T-helper 1 cell treated with Interleukin-12 subunit alpha and Interleukin-12 subunit beta and Interleukin-4 antibody, amounts not matched to agents 30 ng/mL and 1 ng/mL, for 36 hours (primary cell): Measurements from ENCODE around the gene NAA60. TPM values are rescaled to one million over a fixed set of nuclear protein-coding genes. Genes with fewer than 3 reads are reported as not detected.

Source experiments
- intact Hi-C: fragments of 100-400 bp; cut with micrococcal nuclease; formaldehyde crosslinking; loops from one replicate; pipeline ENCODE4 v1.15.1; 2024
- total RNA-seq: library from RNA; stranded (reverse); gene quantifications from 2 replicates; pipeline ENCODE4 v1.2.3, GENCODE V29; 2022

Gene NAA60
- total RNA-seq, 1 donor from 2014 or later, result 53.7 TPM

DNA sequence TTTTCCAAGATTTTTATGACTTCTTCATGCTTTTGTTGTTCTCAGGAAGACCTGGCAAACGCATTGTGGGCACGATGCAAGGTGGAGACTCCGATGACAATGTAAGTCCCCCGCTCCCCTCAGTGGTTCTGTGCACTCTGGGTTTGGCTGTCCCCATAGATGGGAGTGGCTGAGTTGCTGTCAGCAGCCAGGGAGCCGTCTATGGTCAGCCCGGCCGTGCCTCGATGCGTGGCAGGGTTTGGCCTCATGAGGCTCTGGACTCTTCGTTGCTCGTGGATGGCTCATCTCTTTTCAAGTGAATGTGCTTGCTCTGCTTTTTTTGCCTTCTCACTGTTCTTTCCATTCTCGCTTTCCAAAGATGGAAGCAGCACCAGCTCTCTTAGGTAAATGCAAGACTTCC lies 89.3 kb downstream of the NAA60 start:
- intact Hi-C loops, result no loop called here

- intact Hi-C loops, result no loop called here
These were observed 90.6 kb downstream of the NAA60 start for GRCh38 chr16:3534126-3534525.

- intact Hi-C loops, result no loop called here
These were observed 92.8 kb downstream of the NAA60 start for GRCh38 chr16:3536271-3536731.

Other genes starting within 250 kb of the NAA60 start
- gene ZNF200, start 208.5 kb upstream of the NAA60 start, total RNA-seq, result 19.6 and 20.1 TPM in 2 replicates
- gene MEFV, start 187.0 kb upstream of the NAA60 start, total RNA-seq, result 0.32 TPM in 1 of 2 replicates, not detected in the other
- 23.1 and 25.0 TPM in 2 replicates for gene ZNF263, start 160.2 kb upstream of the NAA60 start, total RNA-seq
- 2.6 and 4.0 TPM in 2 replicates for gene TIGD7, start 138.2 kb upstream of the NAA60 start, total RNA-seq
- 43.8 and 47.2 TPM in 2 replicates for gene ZNF75A, start 138.2 kb upstream of the NAA60 start, total RNA-seq
- gene OR2C1, start 87.8 kb upstream of the NAA60 start, total RNA-seq, result not detected in 2 replicates
- gene ZSCAN32, start 42.7 kb upstream of the NAA60 start, total RNA-seq, result 18.8 and 22.1 TPM in 2 replicates
- gene ZNF174, start 42.5 kb upstream of the NAA60 start, total RNA-seq, result 11.3 and 12.6 TPM in 2 replicates
- gene ZNF597, start 176 bp upstream of the NAA60 start, total RNA-seq, result 2.8 and 3.0 TPM in 2 replicates
- not detected in 2 replicates for gene C16orf90, start 51.8 kb downstream of the NAA60 start, total RNA-seq
- 27.4 and 28.1 TPM in 2 replicates for gene CLUAP1, start 57.3 kb downstream of the NAA60 start, total RNA-seq
- 96.4 and 99.9 TPM in 2 replicates for gene NLRC3, start 133.7 kb downstream of the NAA60 start, total RNA-seq
- 12.0 and 13.0 TPM in 2 replicates for gene SLX4, start 167.9 kb downstream of the NAA60 start, total RNA-seq
- gene DNASE1, start 211.0 kb downstream of the NAA60 start, total RNA-seq, result 32.2 and 33.5 TPM in 2 replicates